A549 treated with GW870086 at 1 μM for 4 hours (cell line): Measurements from ENCODE around the gene SLC16A7. TPM values are rescaled to one million over a fixed set of nuclear protein-coding genes. Genes with fewer than 3 reads are reported as not detected.

Experiments
- total RNA-seq: library from RNA; stranded (reverse); fragments of 200-300 nt; extraction: Qiagen RNA extraction; gene quantifications from 5 replicates; pipeline ENCODE4 v1.2.3, GENCODE V29; 2022; ENCODE audit warnings: low read depth

The SLC16A7 gene, protein sequence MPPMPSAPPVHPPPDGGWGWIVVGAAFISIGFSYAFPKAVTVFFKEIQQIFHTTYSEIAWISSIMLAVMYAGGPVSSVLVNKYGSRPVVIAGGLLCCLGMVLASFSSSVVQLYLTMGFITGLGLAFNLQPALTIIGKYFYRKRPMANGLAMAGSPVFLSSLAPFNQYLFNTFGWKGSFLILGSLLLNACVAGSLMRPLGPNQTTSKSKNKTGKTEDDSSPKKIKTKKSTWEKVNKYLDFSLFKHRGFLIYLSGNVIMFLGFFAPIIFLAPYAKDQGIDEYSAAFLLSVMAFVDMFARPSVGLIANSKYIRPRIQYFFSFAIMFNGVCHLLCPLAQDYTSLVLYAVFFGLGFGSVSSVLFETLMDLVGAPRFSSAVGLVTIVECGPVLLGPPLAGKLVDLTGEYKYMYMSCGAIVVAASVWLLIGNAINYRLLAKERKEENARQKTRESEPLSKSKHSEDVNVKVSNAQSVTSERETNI
- total RNA-seq: 0.08 to 0.41 TPM (median 0.14 TPM) in 5 replicates

GRCh38 chr12:59595883-59596540 is at the start of gene SLC16A7:
SLC16A7 (plus strand) TSS chr12:59596029; CDS start chr12:59704802, 108,773 bp downstream.

